Measurements from ENCODE around the gene PTMA.
"Not testable (repeated sequence)": the region's sequence is repeated elsewhere in the genome, so short reads cannot be mapped to it uniquely, and the experiment has no call there.

PTMA gene

DNA sequence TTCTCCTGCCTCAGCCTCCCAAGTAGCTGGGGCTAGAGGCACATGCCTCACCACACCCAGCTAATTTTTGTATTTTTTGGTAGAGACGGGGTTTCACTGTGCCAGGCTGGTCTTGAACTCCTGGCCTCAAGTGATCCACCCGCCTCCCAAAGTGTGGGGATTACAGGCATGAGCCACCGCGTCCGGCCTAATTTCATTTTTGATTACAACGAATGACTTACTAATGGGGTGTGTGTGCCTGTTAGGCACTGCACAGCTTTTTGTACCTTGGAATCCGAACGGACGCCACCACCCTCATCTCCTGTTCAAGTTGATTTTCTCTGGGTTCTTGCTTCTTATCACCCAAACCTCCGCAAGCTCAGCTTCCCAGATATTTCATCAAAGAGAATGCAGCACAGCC, 17.2 kb downstream of the PTMA start:
- no peak overlapping the region for H3K27ac Mint-ChIP-seq
- no peak overlapping the region for H3K4me3 Mint-ChIP-seq
- H3K36me3 Mint-ChIP-seq (ENCODE audit: low read depth): peaks cover 15% of the 10 kb centered on the region
- H3K4me1 Mint-ChIP-seq (ENCODE audit: low read depth): peaks cover 32% of the 10 kb centered on the region
- intact Hi-C loops (cut with micrococcal nuclease): no loop called here
- H3K9me3 Mint-ChIP-seq: no peaks in the 10 kb centered on the region
- peaks cover 14% of the 10 kb centered on the region for H3K27me3 Mint-ChIP-seq

DNA sequence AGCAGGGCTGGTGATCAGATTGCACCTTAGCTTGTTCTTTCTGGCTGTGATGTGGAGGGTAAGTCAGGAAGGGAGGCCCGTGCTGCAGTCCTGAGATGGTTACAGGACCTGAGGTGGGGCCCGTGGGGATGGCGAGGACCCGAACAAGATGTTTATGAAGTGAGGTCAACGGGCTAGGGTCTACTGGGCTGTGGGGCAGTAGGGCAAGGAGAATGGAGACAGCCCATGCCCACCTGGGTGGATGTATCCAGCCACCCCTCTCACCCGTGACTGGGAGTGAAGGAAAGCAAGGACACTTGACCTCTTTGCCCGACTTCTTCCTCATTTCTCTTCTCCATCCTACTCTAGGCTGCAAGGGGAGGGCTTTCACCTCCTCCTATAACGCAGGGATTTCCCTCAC, 18.0 kb downstream of the PTMA start:
- H3K36me3 Mint-ChIP-seq (ENCODE audit: low read depth): peaks cover 20% of the 10 kb centered on the region
- H3K4me3 Mint-ChIP-seq: no peak overlapping the region
- intact Hi-C loops (cut with micrococcal nuclease): no loop called here
- H3K27ac Mint-ChIP-seq: no peak overlapping the region
- peaks cover 24% of the 10 kb centered on the region for H3K4me1 Mint-ChIP-seq (ENCODE audit: low read depth)
- H3K27me3 Mint-ChIP-seq: peaks cover 14% of the 10 kb centered on the region
- H3K9me3 Mint-ChIP-seq: no peaks in the 10 kb centered on the region

DNA sequence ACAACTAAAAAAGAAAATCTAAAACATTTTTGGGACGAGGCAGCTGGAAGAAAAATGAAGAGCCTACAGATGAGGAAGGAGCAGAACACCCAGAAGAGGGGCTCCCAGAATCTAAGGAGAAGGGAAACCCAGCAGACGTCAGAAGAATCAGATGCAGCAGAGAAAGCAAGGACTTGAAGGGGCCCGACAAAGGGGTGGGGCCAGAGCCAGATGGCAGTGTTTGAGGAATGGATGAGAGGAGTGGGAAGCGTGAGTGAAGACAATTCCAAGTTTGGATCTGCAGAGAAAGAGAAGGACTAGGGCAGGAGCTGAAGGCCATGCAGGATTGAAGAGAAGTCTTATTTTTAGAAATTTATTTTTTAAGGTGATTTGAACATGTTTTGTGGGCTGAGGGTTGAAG, 19.3 kb downstream of the PTMA start:
- intact Hi-C loops (cut with micrococcal nuclease): no loop called here
- no peak overlapping the region for H3K27ac Mint-ChIP-seq
- no peak overlapping the region for H3K4me3 Mint-ChIP-seq
- H3K4me1 Mint-ChIP-seq (ENCODE audit: low read depth): peaks cover 17% of the 10 kb centered on the region
- H3K27me3 Mint-ChIP-seq: peaks cover 2% of the 10 kb centered on the region
- no peaks in the 10 kb centered on the region for H3K9me3 Mint-ChIP-seq
- H3K36me3 Mint-ChIP-seq (ENCODE audit: low read depth): peaks cover 34% of the 10 kb centered on the region

DNA sequence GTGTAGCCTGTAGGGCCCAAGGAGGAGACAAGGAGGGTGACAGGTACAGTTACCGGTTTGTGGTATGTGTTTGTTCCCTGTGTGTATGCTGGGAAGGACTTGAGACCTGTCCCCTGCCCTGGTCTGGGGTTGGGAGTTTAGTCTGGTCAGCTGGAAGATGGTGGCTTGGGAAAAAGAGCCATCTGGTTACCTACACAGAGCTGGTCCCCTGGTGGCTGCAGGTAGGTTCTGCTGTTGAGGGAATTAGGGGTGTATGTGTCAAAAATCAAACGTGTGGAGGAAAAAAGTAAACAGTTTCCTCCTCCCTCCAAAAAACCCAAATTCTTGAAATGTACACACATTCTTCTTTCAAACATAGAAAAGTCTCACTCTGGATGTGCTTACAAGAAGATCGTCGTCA, 24.3 kb downstream of the PTMA start:
- no peak overlapping the region for H3K4me3 Mint-ChIP-seq
- H3K36me3 Mint-ChIP-seq (ENCODE audit: low read depth): peaks cover 74% of the 10 kb centered on the region
- H3K27ac Mint-ChIP-seq: no peak overlapping the region
- intact Hi-C loops (cut with micrococcal nuclease): no loop called here
- no peaks in the 10 kb centered on the region for H3K9me3 Mint-ChIP-seq
- H3K4me1 Mint-ChIP-seq (ENCODE audit: low read depth): peaks cover 3% of the 10 kb centered on the region
- H3K27me3 Mint-ChIP-seq: no peaks in the 10 kb centered on the region

DNA sequence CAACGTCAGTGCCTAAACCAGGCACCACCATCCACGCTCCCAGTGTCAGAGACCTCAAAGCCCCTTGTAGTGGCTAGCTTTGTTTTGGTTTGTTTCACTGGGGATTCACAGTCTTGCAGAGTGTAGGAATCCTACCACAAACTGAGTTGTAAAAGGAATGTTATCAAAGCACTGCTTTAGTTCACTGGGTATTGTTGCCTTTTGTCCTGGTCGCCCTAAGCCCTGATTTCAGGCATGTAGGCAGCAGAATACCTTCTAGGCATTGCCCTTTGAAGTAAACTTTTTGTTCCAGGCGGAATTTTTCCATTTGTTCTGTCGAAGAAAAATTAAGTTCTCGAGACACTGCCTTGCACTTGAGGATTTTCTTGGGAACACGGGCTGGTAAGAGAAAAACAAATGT, 29.4 kb downstream of the PTMA start:
- H3K4me1 Mint-ChIP-seq (ENCODE audit: low read depth): no peaks in the 10 kb centered on the region
- no peaks in the 10 kb centered on the region for H3K9me3 Mint-ChIP-seq
- intact Hi-C loops (cut with micrococcal nuclease): no loop called here
- H3K27me3 Mint-ChIP-seq: no peaks in the 10 kb centered on the region
- H3K36me3 Mint-ChIP-seq (ENCODE audit: low read depth): peaks cover 73% of the 10 kb centered on the region
- no peak overlapping the region for H3K4me3 Mint-ChIP-seq
- H3K27ac Mint-ChIP-seq: no peak overlapping the region

DNA sequence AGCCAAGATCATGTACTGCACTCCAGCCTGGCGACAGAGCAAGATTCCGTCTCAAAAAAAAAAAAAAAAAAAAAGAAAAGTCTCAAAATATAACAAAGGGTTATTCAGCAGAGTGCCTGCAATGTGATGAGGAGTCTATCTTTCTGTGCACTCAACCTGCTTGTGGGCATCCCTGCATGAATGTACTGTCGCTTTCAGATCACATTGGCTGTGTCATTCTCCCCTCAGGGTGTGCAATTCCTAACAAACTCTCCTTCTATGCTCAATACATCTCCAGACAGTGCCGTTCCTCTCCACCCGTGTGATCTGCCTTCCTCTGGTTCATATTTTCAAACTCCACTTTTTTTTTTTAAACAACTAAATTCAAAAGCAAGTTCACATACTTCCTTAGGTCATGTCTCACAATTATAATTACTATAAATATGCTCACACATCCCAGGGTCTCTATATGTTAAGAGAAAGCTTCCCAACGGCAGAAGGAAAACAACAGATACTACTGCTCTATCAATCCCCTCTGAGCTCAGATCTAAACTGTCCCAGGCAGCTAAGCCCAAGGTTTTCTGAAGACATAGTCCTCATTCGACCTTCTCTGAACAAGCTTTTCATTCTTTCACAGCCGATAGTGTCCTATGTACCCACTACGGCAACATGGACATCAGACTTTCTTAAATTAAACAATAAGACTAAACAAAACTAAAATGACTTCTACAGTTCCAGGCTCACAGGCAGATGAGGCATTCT, 35.2 kb downstream of the PTMA start:
- Mint-ChIP-seq H3K9me3 (no peaks in the 10 kb centered on the region), H3K4me3 (no peak overlapping the region), H3K27ac (no peak overlapping the region), H3K36me3 (ENCODE audit: low read depth) (peaks cover 30% of the 10 kb centered on the region), H3K27me3 (no peaks in the 10 kb centered on the region), H3K4me1 (ENCODE audit: low read depth) (peaks cover 9% of the 10 kb centered on the region)
- intact Hi-C loops (cut with micrococcal nuclease): no loop called here

DNA sequence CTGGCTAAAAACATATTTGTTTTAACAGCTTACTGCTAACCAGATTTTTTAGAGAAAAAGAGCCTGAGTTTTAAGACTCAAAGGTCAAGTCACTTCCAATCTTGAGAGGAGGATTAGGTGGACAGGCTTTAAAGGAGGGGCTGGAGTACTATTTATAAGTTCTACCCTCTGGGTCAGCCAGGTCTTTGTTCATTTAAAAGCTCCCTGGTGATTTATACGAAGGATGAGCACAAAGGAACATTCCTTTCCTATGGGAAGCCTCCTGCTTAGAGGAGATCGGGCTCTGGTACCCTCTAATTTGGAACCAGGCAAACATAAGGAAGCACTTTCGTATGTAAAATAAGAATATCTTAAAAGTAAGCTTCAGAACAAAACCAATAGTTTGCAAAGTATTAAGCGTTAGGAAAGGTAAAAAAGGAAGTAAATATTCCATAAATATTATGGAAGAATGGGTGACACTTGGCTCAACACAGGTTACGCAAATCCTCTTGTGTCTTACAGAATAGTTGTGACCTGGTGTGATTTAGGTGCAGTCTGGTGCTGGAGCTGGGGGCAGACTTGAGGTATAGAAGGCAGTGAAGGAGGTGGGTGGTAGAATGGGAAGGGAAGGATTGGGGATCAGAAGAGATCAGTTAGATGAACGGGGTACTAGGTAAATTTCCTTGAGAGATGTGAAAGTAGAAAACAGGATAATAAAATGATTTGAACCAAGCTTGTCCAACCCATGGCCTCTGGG, 37.1 kb downstream of the PTMA start:
- H3K27me3 Mint-ChIP-seq: no peaks in the 10 kb centered on the region
- peaks cover 10% of the 10 kb centered on the region for H3K36me3 Mint-ChIP-seq (ENCODE audit: low read depth)
- peaks cover 12% of the 10 kb centered on the region for H3K4me1 Mint-ChIP-seq (ENCODE audit: low read depth)
- no peak overlapping the region for H3K27ac Mint-ChIP-seq
- H3K4me3 Mint-ChIP-seq: no peak overlapping the region
- intact Hi-C loops (cut with micrococcal nuclease): no loop called here
- H3K9me3 Mint-ChIP-seq: no peaks in the 10 kb centered on the region

DNA sequence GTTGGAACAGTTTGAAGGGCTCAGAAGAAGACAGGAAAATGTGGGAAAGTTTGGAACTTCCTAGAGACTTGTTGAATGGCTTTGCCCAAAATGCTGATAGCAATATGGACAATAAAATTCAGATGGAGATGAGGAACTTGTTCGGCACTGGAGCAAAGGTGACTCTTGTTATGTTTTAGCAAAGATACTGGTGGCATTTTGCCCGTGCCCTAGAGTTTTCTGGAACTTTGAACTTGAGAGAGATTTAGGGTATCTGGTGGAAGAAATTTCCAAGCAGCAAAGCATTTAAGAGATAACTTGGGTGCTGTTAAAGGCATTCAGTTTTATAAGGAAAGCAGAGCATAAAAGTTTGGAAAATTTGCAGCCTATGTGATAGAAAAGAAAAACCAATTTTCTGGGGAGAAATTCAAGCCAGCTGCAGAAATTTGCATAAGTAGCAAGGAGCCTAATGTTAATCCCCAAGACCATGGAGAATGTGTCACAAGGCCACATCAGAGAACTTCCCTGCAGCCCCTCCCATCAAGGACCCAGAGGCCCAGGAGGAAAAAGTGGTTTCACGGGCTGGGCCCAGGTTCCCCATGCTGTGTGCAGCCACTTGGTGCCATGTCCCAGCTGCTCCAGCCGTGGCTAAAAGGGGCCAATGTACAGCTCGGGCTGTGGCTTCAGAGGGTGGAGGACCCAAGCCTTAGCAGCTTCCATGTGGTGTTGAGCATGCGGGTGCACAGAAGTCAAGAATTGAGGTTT, 40.0 kb downstream of the PTMA start:
- H3K27ac Mint-ChIP-seq; H3K27me3 Mint-ChIP-seq; H3K4me3 Mint-ChIP-seq; intact Hi-C loops (cut with micrococcal nuclease); H3K36me3 Mint-ChIP-seq (ENCODE audit: low read depth); H3K9me3 Mint-ChIP-seq: not testable (repeated sequence)
- H3K4me1 Mint-ChIP-seq (ENCODE audit: low read depth): peaks cover 12% of the 10 kb centered on the region

DNA sequence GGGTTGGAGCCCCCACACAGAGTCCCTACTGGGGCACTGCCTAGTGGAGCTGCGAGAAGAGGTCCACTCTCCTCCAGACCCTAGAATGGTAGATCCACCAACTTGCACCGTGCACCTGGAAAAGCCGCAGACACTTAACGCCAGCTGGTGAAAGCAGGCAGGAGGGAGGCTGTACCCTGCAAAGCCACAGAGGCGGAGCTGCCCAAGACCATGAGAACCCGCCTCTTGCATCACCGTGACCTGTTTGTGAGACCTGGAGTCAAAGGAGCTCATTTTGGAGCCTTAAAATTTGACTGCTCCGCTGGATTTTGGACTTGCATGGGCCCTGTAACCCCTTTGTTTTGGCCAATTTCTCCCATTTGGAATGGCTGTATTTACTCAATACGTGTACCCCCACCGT, 40.7 kb downstream of the PTMA start:
- intact Hi-C loops (cut with micrococcal nuclease); H3K36me3 Mint-ChIP-seq (ENCODE audit: low read depth); H3K4me3 Mint-ChIP-seq; H3K9me3 Mint-ChIP-seq; H3K27me3 Mint-ChIP-seq; H3K27ac Mint-ChIP-seq: not testable (repeated sequence)
- H3K4me1 Mint-ChIP-seq (ENCODE audit: low read depth): peaks cover 12% of the 10 kb centered on the region

DNA sequence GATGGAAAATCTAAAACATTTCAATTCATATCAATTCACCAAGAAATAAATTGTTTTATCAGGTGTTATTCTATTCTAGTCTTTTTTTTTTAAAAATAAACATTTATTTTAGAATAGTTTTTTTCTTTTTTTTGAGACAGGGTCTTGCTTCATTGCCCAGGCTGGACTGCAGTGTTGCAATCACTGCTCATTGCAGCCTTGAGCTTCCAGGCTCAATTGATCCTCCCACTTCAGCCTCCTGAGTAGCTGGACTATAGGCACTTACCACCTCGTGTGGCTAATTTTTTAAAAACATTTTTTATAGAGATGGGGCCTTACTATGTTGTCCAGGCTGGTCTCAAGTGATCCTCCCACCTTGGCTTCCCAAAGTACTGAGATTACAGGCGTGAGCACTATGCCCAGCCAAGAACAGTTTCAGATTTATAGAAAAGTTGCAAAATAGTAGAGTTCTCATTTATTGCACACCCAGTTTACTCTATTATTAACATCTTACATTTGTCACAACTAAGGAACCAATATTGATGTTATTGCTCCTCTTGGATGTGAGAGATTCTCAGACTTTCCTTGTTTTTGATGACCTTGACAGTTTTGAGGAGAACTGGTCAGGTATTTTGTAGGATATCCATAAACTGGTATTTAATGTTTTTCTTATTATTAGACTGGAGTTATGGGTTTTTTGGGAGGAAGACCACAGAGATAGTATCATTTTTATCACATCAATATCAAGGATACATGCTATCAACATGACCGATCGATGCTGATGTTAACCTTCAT, 42.9 kb downstream of the PTMA start:
- peaks cover 5% of the 10 kb centered on the region for H3K36me3 Mint-ChIP-seq (ENCODE audit: low read depth)
- intact Hi-C loops (cut with micrococcal nuclease): no loop called here
- H3K9me3 Mint-ChIP-seq: no peaks in the 10 kb centered on the region
- H3K4me1 Mint-ChIP-seq (ENCODE audit: low read depth): peaks cover 12% of the 10 kb centered on the region
- no peak overlapping the region for H3K4me3 Mint-ChIP-seq
- no peaks in the 10 kb centered on the region for H3K27me3 Mint-ChIP-seq
- H3K27ac Mint-ChIP-seq: no peak overlapping the region

DNA sequence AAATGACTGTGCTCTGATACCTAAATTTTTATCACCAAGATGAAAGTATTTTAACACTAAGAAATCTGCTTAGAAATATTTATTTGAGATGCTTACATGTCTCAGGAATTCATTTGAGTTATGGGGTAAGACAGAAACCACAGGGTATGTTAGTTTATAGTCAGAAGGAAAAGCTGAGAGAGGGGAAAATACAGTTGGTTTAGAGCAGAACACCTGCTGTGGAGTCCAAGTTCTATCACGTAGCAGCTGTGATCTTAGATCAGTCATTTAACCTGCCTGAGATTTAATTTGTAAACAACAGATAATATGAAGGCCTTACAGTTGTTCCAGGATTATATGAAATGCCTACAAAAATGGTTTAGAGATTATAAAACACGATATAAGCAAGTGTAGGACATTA, 43.7 kb downstream of the PTMA start:
- no peak overlapping the region for H3K27ac Mint-ChIP-seq
- peaks cover 5% of the 10 kb centered on the region for H3K36me3 Mint-ChIP-seq (ENCODE audit: low read depth)
- peaks cover 12% of the 10 kb centered on the region for H3K4me1 Mint-ChIP-seq (ENCODE audit: low read depth)
- H3K4me3 Mint-ChIP-seq: no peak overlapping the region
- no peaks in the 10 kb centered on the region for H3K9me3 Mint-ChIP-seq
- intact Hi-C loops (cut with micrococcal nuclease): no loop called here
- no peaks in the 10 kb centered on the region for H3K27me3 Mint-ChIP-seq

DNA sequence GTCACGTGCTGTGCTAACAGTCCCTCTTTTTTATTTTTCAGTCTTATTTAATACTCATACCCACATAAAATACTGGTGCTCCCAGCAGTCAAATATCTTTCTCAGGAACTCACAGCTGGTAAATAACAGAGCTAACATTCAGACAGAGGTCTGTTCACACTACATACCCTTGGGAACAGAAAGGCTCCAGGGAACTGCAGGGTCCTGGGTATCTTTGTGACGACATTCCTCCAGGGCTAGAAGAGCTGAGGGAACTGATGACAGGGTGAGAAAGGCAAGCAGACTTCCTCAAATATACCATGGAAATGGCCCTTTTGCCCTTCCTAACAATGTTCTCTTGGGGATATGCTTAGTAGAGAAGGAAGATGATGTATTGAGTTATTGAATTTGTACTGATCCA, 53.4 kb downstream of the PTMA start:
- H3K36me3 Mint-ChIP-seq (ENCODE audit: low read depth): peaks cover 5% of the 10 kb centered on the region
- H3K4me1 Mint-ChIP-seq (ENCODE audit: low read depth): peaks cover 13% of the 10 kb centered on the region
- H3K4me3 Mint-ChIP-seq: no peak overlapping the region
- no peak overlapping the region for H3K27ac Mint-ChIP-seq
- H3K9me3 Mint-ChIP-seq: no peaks in the 10 kb centered on the region
- H3K27me3 Mint-ChIP-seq: no peaks in the 10 kb centered on the region
- intact Hi-C loops (cut with micrococcal nuclease): no loop called here
